Activated CD8-positive, alpha-beta T cell treated with anti-CD3 and anti-CD28 coated beads, Interleukin-2, amount 10 ng/mL, durations not matched to agents 7 days and 5 days (primary cell): Measurements from ENCODE around the gene FBXO22. TPM values are rescaled to one million over a fixed set of nuclear protein-coding genes. Genes with fewer than 3 reads are reported as not detected.
"Not testable (repeated sequence)": the region's sequence is repeated elsewhere in the genome, so short reads cannot be mapped to it uniquely, and the experiment has no call there.

Experiments
- ATAC-seq: fragments of 150-1000 bp; cut with Tn5 transposase; one replicate; pipeline ENCODE4 v1.10.0; 2021; ENCODE audit warnings: moderate library complexity
- CTCF ChIA-PET: fragments of 350-600 bp; sonication (Branson Sonifier 250); formaldehyde crosslinking; loops from one replicate; lab custom pipeline; 2021; ENCODE audit warnings: antibody characterized with exemption; lab: Charles Lee
- POLR2A ChIA-PET: fragments of 350-600 bp; sonication (Branson Sonifier 250); formaldehyde crosslinking; loops from one replicate; lab custom pipeline; 2021; ENCODE audit warnings: antibody characterized with exemption; lab: Charles Lee
- DNase-seq: peaks from one replicate; pipeline ENCODE4 v3.0.0-alpha.2; 2020
- H3K27ac Mint-ChIP-seq: one replicate; pipeline ENCODE4 v1.8.0; 2021; ENCODE audit warnings: mild to moderate bottlenecking, mixed read lengths
- H3K27me3 Mint-ChIP-seq: one replicate; pipeline ENCODE4 v1.8.0; 2021; ENCODE audit warnings: low read depth, mixed read lengths
- H3K36me3 Mint-ChIP-seq: one replicate; pipeline ENCODE4 v1.8.0; 2021; ENCODE audit warnings: low read depth, mixed read lengths
- H3K4me1 Mint-ChIP-seq: one replicate; pipeline ENCODE4 v1.8.0; 2021; ENCODE audit warnings: low read depth, mixed read lengths
- H3K4me3 Mint-ChIP-seq: one replicate; pipeline ENCODE4 v1.8.0; 2021; ENCODE audit warnings: mild to moderate bottlenecking, mixed read lengths
- H3K9me3 Mint-ChIP-seq: one replicate; pipeline ENCODE4 v1.8.0; 2022; ENCODE audit warnings: mixed read lengths; ENCODE audit not compliant: insufficient read depth
- total RNA-seq, 2 experiments: library from RNA; stranded (reverse); gene quantifications; one replicate each; pipeline ENCODE4 v1.2.3, GENCODE V29; 2021

Gene FBXO22
- total RNA-seq, 2 experiments from 2014 or later, result 41.4 to 43.4 TPM

GRCh38 chr15:75943713-75944215 lies 40.1 kb downstream of the FBXO22 start:
- Mint-ChIP-seq H3K27me3 (peaks cover 12% of the 10 kb centered on the region), H3K9me3 (no peaks in the 10 kb centered on the region), H3K27ac (no peak overlapping the region), H3K36me3 (peaks cover 7% of the 10 kb centered on the region), H3K4me1 (no peaks in the 10 kb centered on the region), H3K4me3 (no peak overlapping the region)
- POLR2A ChIA-PET, result no interaction called here
- no peak for DNase-seq
- ATAC-seq, result no peak
- CTCF ChIA-PET, result no interaction called here

- Mint-ChIP-seq H3K27me3 (peaks cover 24% of the 10 kb centered on the region), H3K36me3 (no peaks in the 10 kb centered on the region), H3K27ac (no peak overlapping the region), H3K9me3 (no peaks in the 10 kb centered on the region), H3K4me1 (no peaks in the 10 kb centered on the region), H3K4me3 (no peak overlapping the region)
- DNase-seq (no peak), ATAC-seq (no peak)
- ChIA-PET CTCF (no interaction called here), POLR2A (no interaction called here)
Observed at GRCh38 chr15:75945953-75946352, 42.3 kb downstream of the FBXO22 start.

GRCh38 chr15:75947092-75947491 lies 43.4 kb downstream of the FBXO22 start:
- Mint-ChIP-seq H3K4me1 (no peaks in the 10 kb centered on the region), H3K36me3 (no peaks in the 10 kb centered on the region), H3K9me3 (no peaks in the 10 kb centered on the region), H3K27me3 (peaks cover 31% of the 10 kb centered on the region), H3K27ac (no peak overlapping the region), H3K4me3 (no peak overlapping the region)
- ChIA-PET CTCF (no interaction called here), POLR2A (no interaction called here)
- DNase-seq (no peak), ATAC-seq (no peak)

DNA sequence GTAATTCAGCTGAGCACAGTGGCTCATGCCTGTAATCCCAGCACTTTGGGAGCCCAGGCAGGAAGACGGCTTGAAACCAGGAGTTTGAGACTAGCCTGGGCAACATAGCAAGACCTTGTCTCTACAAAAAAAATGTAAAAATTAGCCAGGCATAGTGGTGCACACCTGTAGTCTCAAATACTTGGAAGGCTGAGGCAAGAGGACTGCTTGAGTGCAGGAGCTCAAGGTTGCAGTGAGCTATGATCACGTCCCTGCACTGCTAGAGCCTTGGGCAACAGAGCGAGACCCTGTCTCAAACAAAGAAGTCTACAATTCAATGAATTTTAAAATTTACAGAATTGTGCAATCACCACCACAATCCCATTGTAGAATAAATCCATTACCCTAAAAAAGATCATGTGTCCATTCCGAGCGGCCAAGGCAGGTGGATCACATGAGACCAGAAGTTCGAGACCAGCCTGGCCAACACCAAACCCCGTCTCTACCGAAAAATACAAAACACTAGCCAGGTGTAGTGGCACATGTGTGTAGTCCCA lies 45.2 kb downstream of the FBXO22 start:
- H3K27ac Mint-ChIP-seq, result no peak overlapping the region
- no peak overlapping the region for H3K4me3 Mint-ChIP-seq
- H3K27me3 Mint-ChIP-seq, result peaks cover 36% of the 10 kb centered on the region
- H3K9me3 Mint-ChIP-seq, result no peaks in the 10 kb centered on the region
- H3K4me1 Mint-ChIP-seq, result peaks cover 2% of the 10 kb centered on the region
- H3K36me3 Mint-ChIP-seq, result no peaks in the 10 kb centered on the region
- ChIA-PET CTCF (no interaction called here), POLR2A (no interaction called here)
- DNase-seq (no peak), ATAC-seq (no peak)

GRCh38 chr15:75952525-75952924 lies 48.8 kb downstream of the FBXO22 start:
- ChIA-PET POLR2A (no interaction called here), CTCF (interaction anchor here (1.1 kb wide), 1 partner anchor 224 kb away, joined by 4 read pairs; no protein-coding TSS in a partner anchor)
- Mint-ChIP-seq H3K27ac (no peak overlapping the region), H3K27me3 (peaks cover 55% of the 10 kb centered on the region), H3K9me3 (no peaks in the 10 kb centered on the region), H3K36me3 (no peaks in the 10 kb centered on the region), H3K4me1 (peaks cover 2% of the 10 kb centered on the region), H3K4me3 (no peak overlapping the region)
- DNase-seq (no peak), ATAC-seq (no peak)

DNA sequence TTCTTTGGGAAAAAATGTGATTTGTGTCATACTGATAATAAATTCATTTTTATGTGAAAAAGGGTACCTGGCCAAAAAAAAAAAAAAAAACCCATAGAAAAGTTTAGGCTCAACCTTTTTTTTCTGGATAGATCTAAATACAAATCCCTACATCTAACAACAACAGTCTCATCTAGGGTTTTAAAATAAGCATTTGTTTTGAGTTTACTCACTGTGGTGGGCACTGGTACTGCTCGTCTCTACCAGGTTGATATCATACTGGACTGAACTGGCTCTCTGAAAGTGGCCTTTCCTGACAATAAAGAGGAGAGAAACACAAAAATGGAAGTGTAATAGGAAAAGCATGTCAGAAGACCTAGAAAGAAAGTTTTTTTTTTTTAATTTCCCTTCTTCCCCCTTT lies 52.0 kb downstream of the FBXO22 start:
- ATAC-seq (no peak), DNase-seq (no peak)
- POLR2A ChIA-PET, result no interaction called here
- Mint-ChIP-seq H3K27me3 (peaks cover 48% of the 10 kb centered on the region), H3K4me3 (no peak overlapping the region), H3K9me3 (no peaks in the 10 kb centered on the region), H3K27ac (no peak overlapping the region), H3K4me1 (peaks cover 2% of the 10 kb centered on the region), H3K36me3 (no peaks in the 10 kb centered on the region)
- CTCF ChIA-PET, result no interaction called here

- no peak for ATAC-seq
- Mint-ChIP-seq H3K27me3 (peaks cover 22% of the 10 kb centered on the region), H3K36me3 (no peaks in the 10 kb centered on the region), H3K4me3 (no peak overlapping the region), H3K9me3 (no peaks in the 10 kb centered on the region), H3K4me1 (no peaks in the 10 kb centered on the region), H3K27ac (no peak overlapping the region)
- POLR2A ChIA-PET, result no interaction called here
- CTCF ChIA-PET, result no interaction called here
- no peak for DNase-seq
Observed at GRCh38 chr15:75961331-75961730, 57.7 kb downstream of the FBXO22 start.

DNA sequence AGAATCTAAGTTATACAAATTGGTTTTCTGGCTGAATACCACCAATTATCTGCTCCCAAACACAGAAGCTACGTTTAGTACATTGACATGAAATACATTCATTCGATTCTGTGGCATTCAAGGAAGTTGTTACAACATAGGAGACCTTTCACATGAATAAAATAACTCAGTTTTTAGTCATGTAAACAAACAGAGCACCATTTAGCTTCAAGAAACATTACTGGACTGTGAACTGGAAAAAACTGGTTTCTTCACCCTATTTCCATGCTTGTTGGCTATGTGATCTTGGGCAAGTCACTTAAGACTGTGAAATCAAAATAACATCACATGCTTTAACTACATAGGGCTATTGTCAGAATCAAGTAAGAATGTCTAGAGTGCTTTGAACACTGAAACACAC lies 62.4 kb downstream of the FBXO22 start:
- Mint-ChIP-seq H3K27ac (no peak overlapping the region), H3K36me3 (no peaks in the 10 kb centered on the region), H3K27me3 (peaks cover 10% of the 10 kb centered on the region), H3K4me1 (no peaks in the 10 kb centered on the region), H3K4me3 (no peak overlapping the region), H3K9me3 (no peaks in the 10 kb centered on the region)
- ATAC-seq (no peak), DNase-seq (no peak)
- ChIA-PET CTCF (no interaction called here), POLR2A (no interaction called here)

DNA sequence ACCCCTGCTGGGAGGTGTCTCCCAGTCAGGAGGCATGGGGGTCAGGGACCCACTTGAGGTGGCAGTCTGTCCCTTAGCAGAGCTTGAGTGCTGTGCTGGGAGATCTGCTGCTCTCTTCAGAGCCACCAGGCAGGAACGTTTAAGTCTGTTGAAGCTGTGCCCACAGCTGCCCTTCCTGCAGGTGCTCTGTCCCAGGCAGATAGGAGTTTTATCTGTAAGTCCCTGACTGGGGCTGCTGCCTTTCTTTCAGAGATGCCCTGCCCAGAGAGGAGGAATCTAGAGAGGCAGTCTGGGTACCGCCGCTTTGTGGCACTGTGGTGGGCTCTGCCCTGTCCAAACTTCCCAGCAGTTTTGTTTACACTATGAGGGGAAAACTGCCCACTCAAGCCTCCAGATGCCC lies 73.1 kb downstream of the FBXO22 start:
- H3K9me3 Mint-ChIP-seq, ATAC-seq, H3K4me1 Mint-ChIP-seq, CTCF ChIA-PET, POLR2A ChIA-PET, H3K36me3 Mint-ChIP-seq, DNase-seq, H3K4me3 Mint-ChIP-seq, H3K27ac Mint-ChIP-seq: not testable (repeated sequence)
- peaks cover 51% of the 10 kb centered on the region for H3K27me3 Mint-ChIP-seq

- peaks cover 26% of the 10 kb centered on the region for H3K27me3 Mint-ChIP-seq
- H3K9me3 Mint-ChIP-seq, result no peaks in the 10 kb centered on the region
- ATAC-seq (no peak), DNase-seq (no peak)
- no peak overlapping the region for H3K4me3 Mint-ChIP-seq
- POLR2A ChIA-PET, result no interaction called here
- H3K27ac Mint-ChIP-seq, result no peak overlapping the region
- CTCF ChIA-PET, result interaction anchor here (1.7 kb wide), 1 partner anchor 12 kb away, joined by 3 read pairs; no protein-coding TSS in a partner anchor
- no peaks in the 10 kb centered on the region for H3K4me1 Mint-ChIP-seq
- no peaks in the 10 kb centered on the region for H3K36me3 Mint-ChIP-seq
Observed at GRCh38 chr15:75981149-75981815, 77.6 kb downstream of the FBXO22 start.

GRCh38 chr15:75982468-75982867 lies 78.8 kb downstream of the FBXO22 start:
- Mint-ChIP-seq H3K36me3 (no peaks in the 10 kb centered on the region), H3K4me1 (no peaks in the 10 kb centered on the region), H3K27ac (no peak overlapping the region), H3K9me3 (no peaks in the 10 kb centered on the region), H3K27me3 (peaks cover 26% of the 10 kb centered on the region), H3K4me3 (no peak overlapping the region)
- POLR2A ChIA-PET, result no interaction called here
- DNase-seq, result no peak
- no peak for ATAC-seq
- CTCF ChIA-PET, result no interaction called here

DNA sequence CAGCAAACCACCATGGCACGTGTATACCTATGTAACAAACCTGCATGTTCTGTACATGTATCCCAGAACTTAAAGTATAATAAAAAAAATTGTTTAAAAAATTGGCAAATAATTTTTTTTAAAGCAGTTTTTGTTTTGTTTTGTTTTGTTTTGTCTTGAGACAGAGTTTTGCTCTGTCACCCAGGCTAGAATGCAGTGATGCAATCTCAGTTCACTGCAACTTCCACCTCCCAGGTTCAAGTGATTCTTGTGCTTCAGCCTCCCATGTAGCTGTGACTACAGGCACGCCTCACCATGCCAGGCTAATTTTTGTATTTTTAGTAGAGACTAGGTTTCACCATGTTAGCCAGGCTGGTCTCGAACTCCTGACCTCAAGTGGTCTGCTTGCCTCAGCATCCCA lies 81.0 kb downstream of the FBXO22 start:
- CTCF ChIA-PET, H3K4me3 Mint-ChIP-seq, H3K9me3 Mint-ChIP-seq, DNase-seq, ATAC-seq, H3K27ac Mint-ChIP-seq, H3K36me3 Mint-ChIP-seq, H3K4me1 Mint-ChIP-seq: not testable (repeated sequence)
- H3K27me3 Mint-ChIP-seq, result peaks cover 17% of the 10 kb centered on the region
- POLR2A ChIA-PET, result interaction anchor here (0.7 kb wide), 1 partner anchor 598 kb away, joined by 4 read pairs; no protein-coding TSS in a partner anchor
